ENCODE results near the gene VEGFB. TPM values are rescaled to one million over a fixed set of nuclear protein-coding genes. Genes with fewer than 3 reads are reported as not detected.
A peak's percentile ranks its signal among the peaks of the same experiment; 100 is the strongest.

VEGFB gene
- polyA plus RNA-seq, 1 experiment = 13.2 TPM

DNA sequence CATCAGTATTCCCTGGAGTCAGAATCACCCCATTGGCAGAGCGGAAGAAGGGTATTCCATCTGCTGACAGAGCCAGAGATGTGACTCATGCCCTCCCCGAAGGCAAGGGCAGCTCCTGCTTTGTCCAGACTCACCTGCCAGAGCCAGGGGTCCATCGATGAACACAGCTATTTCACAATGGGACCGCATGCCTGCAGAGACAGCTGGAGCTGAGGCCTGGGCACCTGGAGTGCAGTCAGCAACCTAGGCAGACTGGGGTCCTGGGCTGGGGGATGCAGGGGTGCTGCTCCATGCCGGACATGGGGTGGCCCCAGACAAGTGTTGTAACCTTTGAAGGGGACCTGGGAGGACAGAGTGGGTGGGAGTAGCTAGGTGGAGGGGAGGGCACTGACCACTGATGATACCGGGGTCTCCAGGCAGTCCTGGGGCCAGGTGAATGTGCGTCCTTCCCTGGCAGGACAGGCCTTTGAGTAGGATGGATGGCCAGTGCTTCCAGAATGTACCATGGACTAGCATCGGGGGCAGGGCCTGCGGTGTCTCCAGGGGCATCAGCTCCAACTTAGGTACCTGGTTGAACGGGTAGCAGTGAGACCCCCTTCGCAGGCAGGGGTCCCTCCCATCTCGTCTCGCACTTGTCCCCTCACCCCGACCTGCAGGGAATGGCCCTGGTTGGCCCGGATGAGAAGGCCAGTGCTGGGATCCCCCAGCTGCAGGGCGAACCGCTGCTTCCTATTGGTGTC, 10.1 kb upstream of the VEGFB start:
- CTCF ChIA-PET = interaction anchor here (0.8 to 4.8 kb wide), 7 partner anchors 8 to 79 kb away, joined by 3 to 26 read pairs (median 5); partner anchors contain the start of gene FERMT3
- TF ChIP-seq, protein P1, sequence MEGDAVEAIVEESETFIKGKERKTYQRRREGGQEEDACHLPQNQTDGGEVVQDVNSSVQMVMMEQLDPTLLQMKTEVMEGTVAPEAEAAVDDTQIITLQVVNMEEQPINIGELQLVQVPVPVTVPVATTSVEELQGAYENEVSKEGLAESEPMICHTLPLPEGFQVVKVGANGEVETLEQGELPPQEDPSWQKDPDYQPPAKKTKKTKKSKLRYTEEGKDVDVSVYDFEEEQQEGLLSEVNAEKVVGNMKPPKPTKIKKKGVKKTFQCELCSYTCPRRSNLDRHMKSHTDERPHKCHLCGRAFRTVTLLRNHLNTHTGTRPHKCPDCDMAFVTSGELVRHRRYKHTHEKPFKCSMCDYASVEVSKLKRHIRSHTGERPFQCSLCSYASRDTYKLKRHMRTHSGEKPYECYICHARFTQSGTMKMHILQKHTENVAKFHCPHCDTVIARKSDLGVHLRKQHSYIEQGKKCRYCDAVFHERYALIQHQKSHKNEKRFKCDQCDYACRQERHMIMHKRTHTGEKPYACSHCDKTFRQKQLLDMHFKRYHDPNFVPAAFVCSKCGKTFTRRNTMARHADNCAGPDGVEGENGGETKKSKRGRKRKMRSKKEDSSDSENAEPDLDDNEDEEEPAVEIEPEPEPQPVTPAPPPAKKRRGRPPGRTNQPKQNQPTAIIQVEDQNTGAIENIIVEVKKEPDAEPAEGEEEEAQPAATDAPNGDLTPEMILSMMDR (IDR thresholded peaks at IDR 0.05; ENCODE audit: insufficient read depth, low read depth, low read length) = no peak
- H3K36me3 ChIP-seq (ENCODE audit: control insufficient read depth, insufficient read depth, low read length) = peaks cover 17% of the 10 kb centered on the region
- DNase-seq (ENCODE audit: low read depth) = no peak
- POLR2A ChIA-PET = no interaction called here
- H3K4me3 ChIP-seq (ENCODE audit: low read depth, low read length) = no peak overlapping the region
- no peaks in the 10 kb centered on the region for H3K27me3 ChIP-seq (ENCODE audit: control insufficient read depth, insufficient read depth, low read length)

DNA sequence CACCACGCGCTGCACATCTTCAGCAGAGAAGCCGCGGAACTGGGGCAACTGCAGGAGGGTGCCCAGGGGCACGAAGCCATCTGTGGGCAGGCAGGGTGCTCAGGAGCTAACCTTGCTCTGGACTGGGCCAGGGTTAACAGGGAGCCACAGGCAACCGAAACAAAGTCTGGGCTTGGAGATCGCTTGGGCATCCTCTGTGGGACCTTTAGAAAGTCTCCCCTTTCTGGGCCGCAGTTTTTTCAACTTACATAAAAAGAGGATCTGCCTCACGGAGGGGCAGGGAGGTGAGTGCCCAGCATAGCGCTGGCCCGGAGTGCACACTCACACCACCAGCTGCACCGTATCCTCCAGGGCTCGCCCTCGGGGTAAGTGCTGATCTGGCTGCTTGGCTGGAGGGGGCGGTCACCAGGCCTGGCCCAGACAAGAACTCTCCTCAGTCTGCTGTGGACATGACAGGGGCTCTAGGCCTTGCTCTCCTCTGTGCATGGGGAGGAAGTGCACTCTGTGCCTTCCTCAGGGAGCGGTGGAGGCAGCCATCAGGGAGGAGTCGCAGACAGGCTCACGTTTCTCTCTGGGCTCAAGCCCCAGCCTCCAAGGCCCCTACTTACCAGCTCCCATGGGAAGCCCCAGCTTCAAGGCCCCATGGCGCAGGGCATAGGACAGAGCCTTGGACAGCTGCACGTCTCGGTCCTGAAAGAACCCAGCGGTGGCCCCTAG, 9.3 kb upstream of the VEGFB start:
- TF ChIP-seq, protein P1 (IDR thresholded peaks at IDR 0.05; ENCODE audit: insufficient read depth, low read depth, low read length) = no peak
- POLR2A ChIA-PET = no interaction called here
- DNase-seq (ENCODE audit: low read depth) = no peak
- CTCF ChIA-PET = interaction anchor here (1.3 to 4.8 kb wide), 3 partner anchors 9 to 27 kb away, joined by 4 to 26 read pairs (median 6); partner anchors contain the start of gene FERMT3
- Histone ChIP-seq H3K27me3 (ENCODE audit: control insufficient read depth, insufficient read depth, low read length) (no peaks in the 10 kb centered on the region), H3K36me3 (ENCODE audit: control insufficient read depth, insufficient read depth, low read length) (peaks cover 17% of the 10 kb centered on the region), H3K4me3 (ENCODE audit: low read depth, low read length) (peak overlapping the region; percentile 69)

DNA sequence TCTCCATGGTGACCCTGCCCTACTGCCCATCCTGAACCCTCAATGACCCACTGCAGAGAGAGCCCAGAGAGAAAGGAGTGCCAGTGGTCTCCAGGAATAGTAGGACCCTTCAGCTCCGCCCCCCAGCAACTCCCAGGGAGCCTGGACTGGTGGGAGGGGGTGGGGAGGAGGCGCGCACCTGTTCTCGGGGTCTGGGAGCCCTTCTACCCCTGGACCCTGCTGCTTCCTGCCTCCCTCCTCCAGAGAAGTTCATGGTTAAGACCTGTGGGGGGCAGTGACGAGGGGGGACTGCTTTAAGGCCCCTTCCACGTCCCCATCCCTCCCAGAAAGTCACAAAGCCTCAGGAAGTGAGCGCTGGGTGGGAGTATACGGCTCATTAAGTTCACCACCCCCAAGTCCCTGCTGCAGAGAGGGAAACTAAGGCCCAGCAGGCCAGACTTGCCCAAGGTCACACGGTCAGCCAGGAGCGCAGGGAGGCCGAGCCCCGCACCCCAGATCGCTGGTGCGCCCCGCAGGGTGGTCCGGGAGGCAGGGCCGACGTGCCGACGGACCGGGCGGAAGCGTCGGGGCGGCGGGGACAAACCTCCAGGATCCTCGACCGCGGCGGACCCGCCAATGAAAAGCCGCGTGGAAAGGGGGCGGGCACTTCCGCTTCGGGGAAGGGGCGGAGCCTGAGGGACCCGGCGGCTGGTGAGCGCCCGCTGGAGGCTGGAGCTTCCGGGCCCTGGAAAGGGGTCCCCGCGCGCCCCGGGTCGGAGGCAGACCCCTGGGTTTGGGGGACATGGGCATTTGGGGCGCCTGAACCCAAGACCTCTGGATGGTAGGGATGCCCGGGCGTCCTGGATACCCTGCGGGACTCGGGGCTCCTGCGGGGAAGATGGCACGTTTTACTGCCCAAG, 8.5 kb upstream of the VEGFB start, which contains the start of the genes NUDT22 and TRPT1:
Gene NUDT22, plus strand, starts transcription at position 667 of the 899 bp plus-strand sequence. CDS start 379 bp downstream, outside the sequence.
Gene TRPT1, minus strand, starts transcription at position 579 of the 899 bp plus-strand sequence. Its CDS starts 326 bp downstream, at position 253.
- H3K36me3 ChIP-seq (ENCODE audit: control insufficient read depth, insufficient read depth, low read length) = peaks cover 11% of the 10 kb centered on the region
- DNase-seq (ENCODE audit: low read depth) = no peak

DNA sequence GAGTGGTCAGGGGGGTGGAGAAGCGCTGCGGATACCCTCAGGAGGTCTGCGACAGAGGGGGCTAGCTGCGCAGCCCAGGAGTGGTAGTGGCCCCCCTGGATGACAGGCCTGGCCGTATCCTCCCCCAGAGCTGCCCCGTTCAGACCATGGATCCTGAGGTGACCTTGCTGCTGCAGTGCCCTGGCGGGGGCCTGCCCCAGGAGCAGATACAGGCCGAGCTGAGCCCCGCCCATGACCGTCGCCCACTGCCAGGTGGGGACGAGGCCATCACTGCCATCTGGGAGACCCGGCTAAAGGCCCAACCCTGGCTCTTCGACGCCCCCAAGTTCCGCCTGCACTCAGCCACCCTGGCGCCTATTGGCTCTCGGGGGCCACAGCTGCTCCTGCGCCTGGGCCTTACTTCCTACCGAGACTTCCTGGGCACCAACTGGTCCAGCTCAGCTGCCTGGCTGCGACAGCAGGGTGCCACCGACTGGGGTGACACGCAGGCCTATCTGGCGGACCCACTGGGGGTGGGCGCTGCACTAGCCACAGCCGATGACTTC, 7.8 kb upstream of the VEGFB start:
- ChIA-PET POLR2A (interaction anchor here (1.0 kb wide), 1 partner anchor 15 kb away, joined by 5 read pairs; no protein-coding TSS in a partner anchor), CTCF (interaction anchor here (0.8 to 2.0 kb wide), 10 partner anchors 9 to 91 kb away, joined by 3 to 9 read pairs (median 4); partner anchors contain the start of genes CATSPERZ, PLCB3, PRDX5 and TRMT112)
- Histone ChIP-seq H3K4me3 (ENCODE audit: low read depth, low read length) (peak overlapping the region; percentile 69), H3K36me3 (ENCODE audit: control insufficient read depth, insufficient read depth, low read length) (peaks cover 11% of the 10 kb centered on the region), H3K27me3 (ENCODE audit: control insufficient read depth, insufficient read depth, low read length) (no peaks in the 10 kb centered on the region)
- DNase-seq (ENCODE audit: low read depth) = no peak
- TF ChIP-seq, protein P1 (IDR thresholded peaks at IDR 0.05; ENCODE audit: insufficient read depth, low read depth, low read length) = no peak

More for the DNA sequence above, 8.5 kb upstream of the VEGFB start, which contains the start of the genes NUDT22 and TRPT1:
- TF ChIP-seq, protein P1 (IDR thresholded peaks at IDR 0.05; ENCODE audit: insufficient read depth, low read depth, low read length) = peak; percentile 42
- ChIA-PET POLR2A (interaction anchor here (0.7 to 1.0 kb wide), 2 partner anchors 16 to 92 kb away, joined by 3 to 5 read pairs; partner anchors contain the start of gene PRDX5), CTCF (interaction anchor here (0.8 to 2.6 kb wide), 10 partner anchors 10 to 92 kb away, joined by 3 to 6 read pairs (median 4); partner anchors contain the start of genes CATSPERZ, PLCB3, PRDX5 and TRMT112)
- Histone ChIP-seq H3K4me3 (ENCODE audit: low read depth, low read length) (peak within 1 kb of the TSS; percentile 69), H3K27me3 (ENCODE audit: control insufficient read depth, insufficient read depth, low read length) (no peaks in the 10 kb centered on the region)

All from BJ (cell line).